HG02885 (cell line): ENCODE measurements around the gene FNIP2.
"Not testable (repeated sequence)": the region's sequence is repeated elsewhere in the genome, so short reads cannot be mapped to it uniquely, and the experiment has no call there.

Experiments used
- ATAC-seq: cut with Tn5 transposase; IDR thresholded peaks from one replicate; pipeline ENCODE4 v1.9.1; 2021; ENCODE audit warnings: mild to moderate bottlenecking; ENCODE audit not compliant: unreplicated experiment, poor library complexity

FNIP2 gene

DNA sequence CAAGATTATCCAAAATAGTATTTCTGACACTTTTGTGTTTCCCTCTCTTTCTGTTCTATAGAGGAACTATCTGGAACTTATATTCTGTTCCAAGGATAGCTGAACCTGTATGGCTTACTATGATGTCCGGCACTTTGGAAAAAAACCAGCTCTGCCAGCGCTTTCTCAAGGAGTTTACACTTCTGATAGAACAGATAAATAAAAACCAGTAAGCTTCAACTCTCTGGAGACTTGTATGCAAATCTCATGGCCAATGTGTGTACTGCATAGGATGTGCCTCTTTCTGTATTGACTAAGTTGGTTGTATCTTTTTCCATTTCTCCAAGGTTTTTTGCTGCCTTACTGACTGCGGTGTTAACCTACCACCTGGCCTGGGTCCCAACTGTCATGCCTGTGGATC, 92.5 kb downstream of the FNIP2 start:
- ATAC-seq: peak; percentile 57

DNA sequence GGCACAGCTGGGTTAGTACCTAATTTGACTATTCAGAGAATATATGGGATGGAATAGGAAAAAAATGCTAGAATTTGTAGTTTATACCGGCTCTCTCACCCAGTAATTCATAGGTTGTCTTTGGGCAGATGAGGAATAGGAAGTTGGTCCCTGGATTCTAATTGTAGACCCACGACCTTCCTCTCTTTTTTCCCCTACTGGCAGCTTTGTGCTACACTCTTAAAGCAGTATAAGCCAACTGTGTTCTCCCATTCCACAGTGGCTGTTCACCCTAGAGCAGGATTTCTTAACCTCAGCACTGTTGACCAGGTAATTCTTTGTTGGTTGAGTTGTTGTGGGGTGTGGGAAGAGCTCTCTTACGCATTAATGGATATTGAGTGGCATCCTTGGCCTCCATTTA, 92.9 kb downstream of the FNIP2 start:
- no peak for ATAC-seq

DNA sequence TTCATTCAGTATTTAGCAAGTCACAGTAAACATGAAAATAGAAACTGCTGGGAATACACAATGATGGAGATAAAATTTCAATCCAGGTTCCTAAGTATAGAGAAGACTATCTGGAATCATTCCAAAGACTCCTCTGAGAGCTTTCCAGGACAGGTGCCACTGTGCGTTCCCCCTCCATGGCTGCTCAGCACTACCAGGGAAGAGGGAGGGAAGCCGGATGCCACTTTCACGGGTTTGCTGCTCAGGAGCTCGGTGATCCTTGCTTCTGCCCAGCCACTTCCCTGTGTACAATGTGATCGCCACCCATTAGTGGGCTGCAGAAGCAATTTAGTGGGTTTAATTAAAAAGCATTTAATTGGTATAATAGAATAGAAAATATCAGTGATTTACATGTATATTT, 94.5 kb downstream of the FNIP2 start:
- ATAC-seq: no peak

DNA sequence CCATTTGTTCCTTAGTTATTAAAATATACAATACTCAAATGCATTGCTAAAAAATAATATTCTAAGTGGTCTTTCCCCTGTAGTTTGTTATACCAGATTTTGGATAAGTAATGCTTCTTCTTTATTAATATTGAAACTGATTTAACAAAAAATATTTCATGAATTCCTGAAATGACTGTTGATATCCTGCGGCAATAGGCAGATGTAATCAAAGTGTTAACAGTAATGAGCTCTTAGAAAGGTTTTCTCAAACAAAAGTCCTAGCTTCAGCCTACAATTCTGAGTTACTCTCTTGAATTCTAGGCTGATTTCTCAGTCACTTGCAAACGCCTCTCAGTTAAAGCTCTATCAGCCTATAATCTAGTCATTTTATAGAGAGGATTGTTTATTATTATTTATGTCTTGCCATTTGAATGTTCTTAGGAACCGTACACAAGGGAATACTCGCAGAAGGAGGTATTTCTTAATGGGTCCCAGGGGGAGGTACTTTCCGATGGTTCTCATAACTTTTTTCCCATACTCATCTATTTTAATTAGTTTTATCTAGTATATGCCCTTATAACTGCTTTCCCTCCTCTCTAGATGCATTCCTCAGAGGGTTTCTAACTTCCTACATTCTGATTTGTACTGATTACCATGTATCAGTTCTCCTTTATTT, 96.8 kb downstream of the FNIP2 start:
- ATAC-seq: no peak

DNA sequence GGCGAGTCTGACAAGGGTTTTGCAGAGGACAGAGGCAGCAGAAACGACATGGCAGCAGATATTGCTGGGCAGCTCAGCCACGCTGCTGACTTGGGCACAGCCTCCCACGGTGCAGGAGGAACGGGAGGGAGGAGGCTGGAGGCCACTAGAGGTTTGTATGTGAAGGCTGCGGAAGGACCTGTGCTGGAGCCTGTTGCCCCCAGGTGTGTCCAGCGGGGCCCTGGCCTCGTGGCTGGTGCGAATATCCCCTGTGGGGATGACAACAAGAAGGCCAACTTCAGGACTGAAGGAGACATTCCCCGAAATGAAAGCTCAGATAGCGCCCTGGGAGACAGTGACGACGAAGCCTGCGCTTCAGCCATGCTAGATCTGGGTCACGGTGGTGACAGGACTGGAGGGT, 100.2 kb downstream of the FNIP2 start:
- no peak for ATAC-seq

DNA sequence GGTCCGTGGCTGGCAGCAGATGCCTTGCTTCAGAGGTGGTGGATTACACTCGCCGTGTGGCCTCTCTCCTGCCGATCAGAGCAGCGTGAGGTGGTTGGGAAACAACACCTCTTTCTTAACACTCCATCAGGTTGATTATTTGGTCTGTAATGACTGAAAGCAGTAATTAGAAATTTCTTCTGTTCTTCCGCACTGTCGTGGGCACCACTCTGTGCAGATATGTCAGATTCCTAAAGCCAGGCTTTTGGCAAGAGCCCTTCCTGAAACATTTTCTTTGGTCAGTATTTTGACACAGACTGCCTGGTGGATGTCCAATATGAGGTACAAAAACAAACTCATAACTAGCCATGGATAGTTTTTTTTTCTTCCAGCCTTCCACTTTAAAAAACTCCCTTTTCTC, 100.9 kb downstream of the FNIP2 start:
- no peak for ATAC-seq

DNA sequence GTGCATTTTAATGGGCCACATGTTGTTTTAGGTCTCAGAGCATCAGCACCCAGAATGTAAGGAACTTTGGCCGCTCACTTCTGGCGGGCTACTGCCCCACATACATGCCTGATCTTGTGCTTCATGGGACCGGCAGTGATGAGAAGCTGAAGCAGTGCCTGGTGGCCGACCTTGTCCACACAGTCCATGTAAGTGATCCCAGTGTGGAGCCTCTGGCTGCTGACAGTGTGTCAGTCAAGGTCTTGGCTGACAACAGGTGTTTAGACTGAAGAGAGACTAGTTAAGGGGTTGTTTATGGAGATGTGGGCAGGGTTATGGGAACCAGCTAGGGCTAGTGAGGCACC, 101.4 kb downstream of the FNIP2 start:
- ATAC-seq: no peak

DNA sequence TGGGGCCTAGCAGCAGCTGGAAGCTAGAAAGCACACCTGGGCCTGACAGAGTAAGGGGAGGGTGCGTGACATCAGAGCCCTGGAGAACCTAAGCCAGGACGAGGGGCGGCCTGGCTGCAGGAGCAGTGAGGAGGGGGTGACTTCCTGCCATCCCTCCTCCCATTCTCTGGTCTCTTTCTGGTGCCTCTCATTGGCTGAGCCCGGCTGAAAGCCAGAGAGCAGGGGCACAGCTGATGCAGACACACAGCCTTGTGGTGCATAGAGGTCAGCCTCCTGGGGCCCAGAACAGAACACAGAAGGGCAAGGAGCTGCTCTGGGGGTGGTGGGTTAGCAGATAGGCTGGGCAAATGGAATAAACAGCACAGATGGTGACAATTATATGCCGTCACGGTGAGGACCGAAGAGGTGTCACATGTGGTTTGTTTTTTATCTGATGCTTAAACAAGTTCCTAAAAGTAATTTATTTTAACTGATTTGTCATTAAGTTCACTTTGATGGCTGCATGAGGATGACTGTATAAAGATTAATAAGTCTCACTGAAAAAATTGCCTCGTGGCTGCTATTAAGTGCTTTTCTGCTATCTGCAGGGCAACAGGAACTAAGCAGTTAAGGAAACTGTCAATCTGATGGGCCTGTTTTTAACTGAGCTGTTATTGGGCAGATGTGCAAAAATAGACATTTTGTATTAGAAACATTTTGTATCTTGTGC, 102.0 kb downstream of the FNIP2 start:
- no peak for ATAC-seq

DNA sequence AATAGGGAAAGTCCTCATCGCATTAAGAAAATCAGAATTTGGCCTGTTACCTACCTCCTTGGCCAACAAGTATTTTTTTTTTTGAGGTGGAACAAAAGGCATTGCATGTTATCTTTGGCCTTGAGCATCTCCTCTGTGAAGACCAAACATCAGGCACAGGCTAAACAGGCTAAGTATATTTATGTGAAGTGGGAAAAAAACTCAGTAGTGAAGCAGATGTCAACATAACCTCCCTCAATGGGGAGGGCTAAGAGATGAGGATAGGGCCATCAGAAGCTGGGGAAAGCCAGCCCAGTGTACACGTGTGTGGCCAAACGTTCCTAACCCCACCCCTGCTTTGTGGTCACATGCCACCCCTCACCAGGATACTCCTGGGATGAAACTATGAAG, 102.5 kb downstream of the FNIP2 start:
- ATAC-seq: no peak

DNA sequence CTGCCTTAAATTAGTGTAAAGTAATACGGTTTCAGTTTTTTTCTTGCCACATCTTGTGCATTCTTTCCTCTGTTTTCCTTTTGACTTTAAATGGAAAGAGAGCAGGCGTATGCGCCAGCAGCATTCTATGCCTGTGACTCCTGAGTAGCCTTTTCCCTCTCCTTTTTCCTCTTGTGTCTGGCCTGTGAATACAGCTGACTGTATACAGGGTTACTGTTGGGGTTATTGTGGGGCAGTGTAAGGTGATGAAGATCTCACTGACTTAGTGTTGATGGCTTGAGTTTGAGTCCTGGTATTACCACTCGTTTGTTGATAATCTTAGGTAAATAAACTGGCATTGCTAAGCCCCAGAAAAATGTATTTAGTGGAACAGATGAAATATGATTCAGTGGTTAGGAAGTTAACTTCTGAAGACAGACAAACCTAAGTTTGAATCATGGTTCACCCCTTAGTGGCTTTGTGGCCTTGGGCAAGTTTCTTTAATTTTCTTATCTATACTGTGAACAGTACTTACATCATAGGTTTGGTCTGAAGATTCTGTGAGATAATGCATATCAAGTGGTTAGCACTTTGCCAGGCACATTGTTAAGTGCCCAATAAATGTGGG, 105.1 kb downstream of the FNIP2 start:
- no peak for ATAC-seq

DNA sequence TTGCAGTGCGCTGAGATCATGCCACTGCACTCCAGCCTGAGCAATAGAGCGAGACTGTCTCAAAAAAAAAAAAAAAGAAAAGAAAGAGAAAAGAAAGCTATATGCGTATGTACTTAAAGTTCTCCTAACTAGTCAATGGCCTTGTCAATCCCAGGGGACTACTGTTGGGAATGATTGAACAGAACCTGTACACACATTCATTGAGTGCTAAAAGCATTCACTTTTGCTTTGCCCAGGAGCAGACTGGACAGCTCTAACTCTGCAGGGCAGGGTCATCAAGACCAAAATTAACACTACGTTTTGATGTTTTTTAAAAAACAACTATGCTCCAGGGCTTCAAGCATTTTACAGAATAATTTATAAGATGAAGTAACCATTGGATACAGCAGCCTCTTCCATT, 106.2 kb downstream of the FNIP2 start:
- ATAC-seq: no peak

DNA sequence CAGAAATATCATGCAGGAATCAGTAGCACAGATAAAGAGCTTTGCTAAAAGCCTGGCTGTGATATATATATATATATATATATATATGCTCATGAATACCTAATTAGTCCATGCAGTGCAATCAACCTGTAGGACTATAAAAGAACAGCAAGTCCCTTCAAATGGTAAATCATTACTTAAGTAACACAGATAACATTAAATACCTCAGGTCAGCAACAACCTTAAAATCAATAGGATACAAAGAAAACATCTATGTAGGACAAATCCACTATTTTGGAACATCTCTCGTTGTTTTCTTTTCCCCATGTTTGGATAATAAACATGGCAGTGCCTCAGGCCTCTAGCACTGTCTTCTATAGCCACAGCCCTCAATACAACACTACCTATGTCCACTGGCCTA, 106.6 kb downstream of the FNIP2 start:
- ATAC-seq: no peak

DNA sequence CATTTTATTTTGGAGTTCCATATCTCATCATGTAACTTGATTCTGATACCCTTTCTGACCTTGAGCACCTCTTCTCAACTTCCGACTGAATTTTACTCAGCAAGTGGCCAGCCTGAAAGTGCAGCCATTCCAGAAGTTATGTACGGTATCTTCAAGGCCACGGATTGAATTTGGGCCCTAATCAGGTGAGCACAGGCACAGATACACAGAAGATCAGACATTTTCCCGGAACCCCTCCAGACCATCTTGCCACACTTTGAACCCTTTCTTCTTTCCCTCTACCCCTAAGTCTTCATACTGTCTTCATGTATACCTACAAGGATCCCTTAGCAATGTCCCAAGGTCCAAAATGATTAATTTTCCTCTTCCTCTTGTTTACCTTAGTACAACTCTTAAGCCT, 108.2 kb downstream of the FNIP2 start:
- no peak for ATAC-seq

DNA sequence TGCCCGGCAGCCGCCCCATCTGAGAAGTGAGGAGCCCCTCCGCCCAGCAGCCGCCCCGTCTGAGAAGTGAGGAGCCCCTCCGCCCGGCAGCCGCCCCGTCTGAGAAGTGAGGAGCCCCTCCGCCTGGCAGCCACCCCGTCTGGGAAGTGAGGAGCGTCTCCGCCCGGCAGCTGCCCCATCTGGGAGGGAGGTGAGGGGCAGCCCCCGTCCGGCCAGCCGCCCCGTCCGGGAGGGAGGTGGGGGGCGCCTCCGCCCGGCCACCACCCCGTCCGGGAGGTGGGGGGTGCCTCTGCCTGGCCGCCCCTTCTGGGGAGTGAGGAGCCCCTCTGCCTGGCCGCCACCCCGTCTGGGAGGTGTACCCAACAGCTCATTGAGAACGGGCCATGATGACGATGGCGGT, 113.3 kb downstream of the FNIP2 start:
- ATAC-seq: not testable (repeated sequence)

DNA sequence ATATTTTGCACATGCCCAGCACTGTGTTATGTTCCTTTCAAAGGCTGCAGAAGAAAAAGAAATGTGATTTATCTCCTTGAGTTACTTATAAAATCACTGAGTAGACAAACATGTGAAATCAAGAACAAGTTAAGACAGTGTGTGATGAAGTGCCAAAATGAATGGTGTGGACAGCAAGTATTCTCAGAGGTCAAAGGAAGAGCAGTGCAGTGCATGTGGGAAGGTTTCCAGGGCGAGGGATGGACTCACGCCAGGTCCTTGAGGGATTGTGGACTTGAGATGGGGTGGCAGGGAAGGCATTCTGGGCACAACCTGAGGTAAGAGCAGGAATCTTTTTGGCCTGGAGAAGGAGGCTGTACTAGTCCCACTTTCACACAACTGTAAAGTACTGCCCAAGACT, 115.5 kb downstream of the FNIP2 start:
- no peak for ATAC-seq

DNA sequence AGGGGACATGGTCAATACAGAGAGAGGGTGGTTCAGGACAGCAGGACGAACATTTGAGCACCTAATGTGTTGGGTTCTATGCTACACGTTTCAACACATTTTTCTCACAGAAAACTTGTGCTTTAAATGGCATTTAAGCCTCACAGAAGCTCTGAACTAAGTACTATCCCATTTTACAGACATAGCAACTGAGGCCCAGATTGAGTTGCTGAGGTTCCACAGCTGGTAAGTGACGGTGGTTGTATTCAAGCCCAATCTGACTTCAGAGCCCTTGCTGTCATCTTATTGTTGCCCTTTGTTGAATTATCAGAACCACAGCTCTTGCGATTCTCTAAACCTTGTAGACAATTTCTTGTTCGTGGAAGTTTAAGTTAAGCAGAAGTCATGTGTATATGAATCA, 116.7 kb downstream of the FNIP2 start:
- ATAC-seq: no peak

DNA sequence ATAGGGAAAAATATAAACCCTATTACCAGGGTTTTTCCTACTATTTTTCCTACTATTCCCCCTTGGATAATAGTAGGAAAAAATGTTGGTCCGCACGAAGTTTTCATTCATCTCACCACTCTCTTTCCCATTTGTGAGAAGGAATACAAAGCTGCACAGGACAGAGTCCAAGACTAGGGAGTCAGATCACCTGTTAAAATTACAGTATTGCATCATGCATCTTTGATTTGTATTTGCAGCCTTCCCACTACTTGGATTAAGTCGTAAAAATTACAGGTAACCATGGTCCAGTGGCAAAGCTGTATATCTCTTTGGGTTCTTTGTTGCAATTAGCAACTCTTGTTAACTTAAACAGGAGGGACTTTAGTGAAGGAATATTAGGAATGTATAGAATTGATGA, 121.5 kb downstream of the FNIP2 start:
- no peak for ATAC-seq

DNA sequence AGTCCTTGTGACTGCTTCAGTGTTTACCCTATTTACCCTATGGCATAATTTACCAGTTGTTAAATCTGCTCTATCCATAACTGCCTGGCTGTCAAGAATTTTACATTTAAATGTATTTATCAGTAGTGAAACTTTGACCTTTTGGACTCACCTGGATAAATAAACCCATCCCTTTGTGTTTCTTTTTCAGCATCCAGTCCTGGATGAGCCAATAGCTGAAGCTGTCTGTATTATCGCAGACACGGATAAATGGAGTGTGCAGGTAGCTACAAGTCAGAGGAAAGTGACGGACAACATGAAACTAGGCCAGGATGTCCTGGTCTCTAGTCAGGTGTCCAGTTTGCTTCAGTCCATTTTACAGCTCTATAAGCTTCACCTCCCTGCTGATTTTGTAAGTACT, 122.4 kb downstream of the FNIP2 start:
- ATAC-seq: no peak

DNA sequence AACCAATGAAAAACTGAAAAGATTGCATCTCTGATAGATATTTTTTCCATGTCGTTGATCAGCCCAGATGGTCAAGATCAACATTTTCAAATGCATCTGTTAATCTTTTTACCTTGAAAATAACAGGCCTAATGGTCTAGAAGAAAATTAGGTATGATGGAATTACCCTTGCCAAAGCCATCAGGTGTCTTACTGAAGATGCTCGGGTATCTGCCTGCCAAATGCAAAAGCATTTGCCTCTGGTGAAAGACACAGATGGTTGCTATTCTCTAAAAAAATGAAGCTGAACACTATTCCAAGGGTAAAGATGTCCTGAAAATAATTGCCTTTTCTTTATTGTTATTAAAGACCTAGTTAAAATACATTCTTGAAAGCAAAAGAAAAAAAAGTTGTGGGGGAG, 126.0 kb downstream of the FNIP2 start:
- no peak for ATAC-seq

DNA sequence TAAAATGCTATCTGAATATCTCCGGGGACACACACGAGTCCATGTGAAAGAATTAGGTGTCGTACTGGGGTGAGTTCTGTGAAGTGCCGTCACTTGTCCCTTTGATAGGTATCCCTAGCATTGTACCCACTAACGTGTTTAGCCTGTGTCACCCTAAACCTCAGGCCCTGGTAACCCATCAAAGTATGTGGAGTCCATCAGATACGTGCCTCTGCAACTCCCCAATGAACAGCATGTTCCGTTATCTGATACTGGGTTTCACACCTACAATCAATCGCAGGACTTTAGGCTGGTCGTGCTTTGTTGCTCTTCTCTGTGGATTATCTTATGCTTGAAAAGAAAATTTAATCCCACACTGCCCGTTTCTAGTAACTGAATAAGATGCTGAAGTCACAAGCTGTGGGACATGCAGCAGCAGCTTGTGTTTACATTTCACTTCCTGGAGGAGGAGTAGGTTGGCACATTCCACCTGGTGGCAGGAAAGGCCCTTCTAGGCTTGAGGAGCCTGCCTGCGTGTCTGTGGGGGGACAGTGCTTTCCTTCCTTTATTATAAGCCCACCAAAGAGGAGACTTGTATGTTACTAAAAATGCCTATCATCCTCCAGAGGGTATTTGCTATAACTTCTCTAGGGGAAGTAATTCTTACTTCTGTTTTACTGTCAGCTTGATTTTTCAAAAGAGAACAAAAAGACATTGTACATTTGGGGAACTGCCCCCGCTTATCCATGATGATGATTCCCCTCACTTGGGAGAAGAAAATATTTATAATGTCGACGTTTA, 127.2 kb downstream of the FNIP2 start:
- no peak for ATAC-seq

DNA sequence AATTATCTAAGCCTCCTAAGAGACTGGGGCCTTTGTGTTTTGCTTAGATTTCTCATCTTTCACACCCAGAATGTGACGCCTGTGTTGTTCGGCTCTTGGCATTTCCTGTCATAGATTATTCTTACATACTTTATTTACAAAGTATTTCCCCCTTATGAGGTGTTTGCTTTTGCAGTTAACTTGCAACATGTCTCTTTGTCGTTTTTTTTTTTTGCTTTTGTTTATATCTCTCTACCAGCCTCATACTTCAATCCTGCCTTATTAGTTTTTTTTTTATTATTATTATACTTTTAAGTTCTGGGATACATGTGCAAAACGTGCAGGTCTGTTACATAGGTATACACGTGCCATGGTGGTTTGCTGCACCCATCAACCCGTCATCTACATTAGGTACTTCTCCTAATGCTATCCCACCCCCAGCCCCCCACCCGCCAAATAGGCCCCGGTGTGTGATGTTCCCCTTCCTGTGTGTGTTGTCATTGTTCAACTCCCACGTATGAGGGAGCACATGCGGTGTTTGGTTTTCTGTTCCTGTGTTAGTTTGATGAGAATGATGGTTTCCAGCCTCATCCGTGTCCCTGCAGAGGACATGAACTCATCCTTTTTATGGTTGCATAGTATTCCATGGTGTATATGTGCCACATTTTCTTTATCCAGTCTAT, 127.9 kb downstream of the FNIP2 start:
- not testable (repeated sequence) for ATAC-seq
